GM21723 (cell line): Measurements from ENCODE around the gene RPL12.
A peak's percentile ranks its signal among the peaks of the same experiment; 100 is the strongest.
"Not testable (repeated sequence)": the region's sequence is repeated elsewhere in the genome, so short reads cannot be mapped to it uniquely, and the experiment has no call there.

ENCODE experiments used
- ATAC-seq: cut with Tn5 transposase; IDR thresholded peaks from one replicate; pipeline ENCODE4 v1.9.1; 2021; ENCODE audit warnings: mild to moderate bottlenecking, moderate library complexity; ENCODE audit not compliant: unreplicated experiment

The RPL12 gene

GRCh38 chr9:127470662-127471061, 19.5 kb upstream of the RPL12 start:
- no peak for ATAC-seq

- no peak for ATAC-seq
Measured at GRCh38 chr9:127467621-127468020, 16.4 kb upstream of the RPL12 start.

DNA sequence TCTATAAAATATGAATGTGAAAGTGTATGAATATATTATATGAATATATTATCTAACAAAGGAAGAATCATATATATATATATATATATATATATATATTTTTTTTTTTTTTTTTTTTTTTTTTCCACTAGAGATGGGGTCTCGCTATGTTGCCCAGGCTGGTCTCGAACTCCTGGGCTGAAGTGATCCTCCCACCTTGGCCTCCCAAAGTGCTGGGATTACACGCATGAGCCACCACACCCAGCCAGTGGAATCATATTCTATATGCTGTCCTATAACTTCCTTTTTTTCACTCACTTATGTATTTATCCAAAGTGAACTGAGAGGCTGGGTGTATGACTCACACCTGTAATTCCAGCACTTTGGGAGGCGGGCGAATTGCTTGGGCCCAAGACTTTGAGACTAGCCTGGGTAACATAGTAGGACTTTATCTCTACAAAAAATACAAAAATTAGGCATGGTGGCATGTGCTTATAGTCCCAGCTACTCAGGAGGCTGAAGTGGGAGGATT, 15.3 kb upstream of the RPL12 start:
- ATAC-seq: not testable (repeated sequence)

- no peak for ATAC-seq
Measured at GRCh38 chr9:127463911-127464310, 12.7 kb upstream of the RPL12 start.

GRCh38 chr9:127463382-127463781, 12.2 kb upstream of the RPL12 start:
- no peak for ATAC-seq

DNA sequence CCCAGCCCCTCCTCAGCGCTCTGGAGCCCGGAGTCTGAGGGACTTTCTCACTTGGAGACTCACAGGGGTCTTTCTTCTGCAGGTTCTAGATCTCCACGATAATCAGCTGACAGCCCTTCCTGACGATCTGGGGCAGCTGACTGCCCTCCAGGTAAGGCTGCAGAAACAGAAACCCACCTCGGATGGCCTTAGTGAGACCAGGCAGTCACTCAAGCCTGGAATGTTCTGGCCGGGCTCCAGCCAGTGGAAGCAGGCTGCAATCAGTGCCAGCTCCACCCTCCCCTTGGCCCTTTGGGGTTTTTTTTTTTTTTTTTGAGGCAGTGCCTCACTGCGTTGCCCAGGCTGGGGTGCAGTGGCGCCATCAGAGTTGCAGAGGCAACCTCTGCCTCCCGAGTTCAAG, 7.7 kb upstream of the RPL12 start:
- no peak for ATAC-seq

GRCh38 chr9:127457191-127457878, 6.1 kb upstream of the RPL12 start:
- ATAC-seq: no peak

GRCh38 chr9:127455324-127455992, 4.3 kb upstream of the RPL12 start:
- ATAC-seq: no peak

GRCh38 chr9:127452691-127453090, 1.5 kb upstream of the RPL12 start:
- no peak for ATAC-seq

DNA sequence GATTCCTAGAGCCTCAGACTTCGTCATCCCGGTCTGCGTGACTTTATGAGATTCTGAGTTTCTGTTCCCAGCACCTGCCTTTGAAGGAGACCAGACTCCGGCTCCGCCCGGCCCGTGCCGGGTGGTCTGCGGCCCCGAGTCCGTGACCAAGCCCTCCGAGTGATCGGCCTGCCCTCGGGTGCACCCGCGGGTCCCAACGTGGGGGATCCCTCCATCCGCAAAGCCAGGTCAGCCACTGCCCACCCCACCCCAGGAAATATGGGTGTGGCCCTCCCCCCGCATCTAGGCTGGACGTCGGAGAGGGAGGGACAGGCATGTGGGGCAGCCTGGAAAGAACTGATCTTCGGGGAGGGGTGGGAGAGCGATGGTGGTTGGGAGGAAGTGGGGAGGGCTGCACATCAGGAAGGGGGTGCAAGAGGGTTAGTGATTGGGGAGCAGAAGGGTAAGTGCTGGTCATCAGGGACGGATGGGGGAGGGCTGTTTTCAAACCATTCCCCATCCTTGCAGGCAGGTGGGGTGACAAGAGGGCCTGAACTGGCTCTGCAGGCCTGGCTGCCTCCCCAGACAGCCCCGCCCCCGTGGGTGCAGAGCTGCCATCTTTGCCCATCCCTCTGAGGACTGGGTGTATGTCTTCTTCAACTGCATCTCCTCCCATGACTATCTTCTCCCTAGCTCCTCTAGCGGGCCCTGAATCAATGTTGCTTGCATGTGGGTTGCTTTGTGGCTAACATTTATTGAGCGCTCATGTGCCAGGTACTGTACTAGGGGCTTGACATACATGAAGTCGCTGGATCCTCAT, 851 bp upstream of the RPL12 start:
- peak; percentile 13 for ATAC-seq

DNA sequence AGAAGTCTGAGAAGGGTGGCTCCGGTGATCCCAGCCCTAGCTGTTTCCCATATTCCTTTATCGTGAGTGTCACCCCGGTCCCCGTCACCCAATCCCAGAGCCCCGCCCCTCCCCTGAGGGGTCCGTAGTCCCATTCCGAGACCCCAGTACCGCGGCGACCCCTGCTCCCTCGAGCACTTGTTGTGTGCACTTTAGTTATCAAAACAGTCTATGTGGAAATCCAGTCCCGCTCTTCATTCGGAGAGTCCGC, 327 bp upstream of the RPL12 start:
- peak; percentile 16 for ATAC-seq

DNA sequence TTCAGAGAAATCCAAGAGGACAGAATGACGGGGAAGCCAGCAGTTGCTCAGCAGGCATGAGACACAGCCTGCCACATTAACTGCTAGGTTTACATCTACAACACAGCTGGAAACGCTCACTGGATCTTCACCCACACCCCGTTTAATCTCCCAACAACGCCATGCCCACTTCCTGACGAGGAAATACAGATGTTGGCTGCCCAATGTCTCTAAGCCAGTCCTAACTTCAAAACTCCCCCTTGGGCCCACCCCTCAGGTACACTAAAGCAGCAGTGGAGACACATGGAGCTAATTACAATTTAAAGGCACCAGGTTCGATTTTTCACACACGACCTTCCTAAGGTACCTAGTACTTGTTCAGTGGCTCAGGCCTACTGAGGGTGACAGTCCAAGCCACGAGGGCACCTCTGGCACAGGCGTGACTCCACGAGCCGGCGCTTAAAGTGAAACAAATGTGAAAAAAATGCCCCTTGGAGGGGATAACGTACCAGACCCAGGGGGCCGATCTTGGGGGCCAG, 904 bp downstream of the RPL12 start:
- ATAC-seq: no peak

- no peak for ATAC-seq
Measured at GRCh38 chr9:127449332-127449966, 1.8 kb downstream of the RPL12 start.

GRCh38 chr9:127448112-127448805, 2.9 kb downstream of the RPL12 start:
- no peak for ATAC-seq

- no peak for ATAC-seq
Measured at GRCh38 chr9:127447416-127448111, 3.6 kb downstream of the RPL12 start.

- no peak for ATAC-seq
Measured at GRCh38 chr9:127446713-127447415, 4.3 kb downstream of the RPL12 start.

- ATAC-seq: no peak
Measured at GRCh38 chr9:127445851-127446712, 5.1 kb downstream of the RPL12 start.
